Measurements from ENCODE around the gene BARX2. TPM values are rescaled to one million over a fixed set of nuclear protein-coding genes. Genes with fewer than 3 reads are reported as not detected.

BARX2 gene
- total RNA-seq, 4 donors from 2014 or later: 1.00 to 9.2 (median 6.3) TPM

DNA sequence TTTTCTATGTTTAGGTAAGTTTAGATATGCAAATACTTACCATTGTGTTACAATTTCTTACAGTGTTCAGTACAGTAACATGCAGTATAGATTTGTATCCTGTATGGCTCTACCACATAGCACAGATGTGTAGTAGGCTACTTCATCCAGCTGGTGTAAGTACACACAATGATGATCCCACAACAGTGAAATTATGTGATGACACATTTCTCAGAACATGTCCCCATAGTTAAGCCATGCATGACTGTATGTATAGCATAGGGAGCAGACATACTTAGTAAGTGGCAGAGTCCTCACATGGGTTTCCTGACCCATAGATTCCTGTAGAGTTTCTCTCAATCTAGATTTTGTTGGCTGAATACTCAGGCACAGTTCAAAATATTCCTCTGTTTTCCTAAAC, 26.8 kb upstream of the BARX2 start:
- no peak overlapping the region for H3K27ac ChIP-seq
- TF ChIP-seq EP300 (IDR thresholded peaks at IDR 0.05; ENCODE audit: low read depth): no peak
- TF ChIP-seq CTCF (IDR thresholded peaks at IDR 0.05): no peak
- TF ChIP-seq POLR2A (IDR thresholded peaks at IDR 0.05): no peak
- TF ChIP-seq POLR2AphosphoS5 (IDR thresholded peaks at IDR 0.05): no peak

GRCh38 chr11:129352676-129353075, 23.0 kb upstream of the BARX2 start:
- no peaks in the 10 kb centered on the region for H3K4me1 ChIP-seq
- H3K9me3 ChIP-seq: no peaks in the 10 kb centered on the region
- no peaks in the 10 kb centered on the region for H3K36me3 ChIP-seq
- TF ChIP-seq POLR2AphosphoS5 (IDR thresholded peaks at IDR 0.05): no peak
- TF ChIP-seq CTCF (IDR thresholded peaks at IDR 0.05): no peak
- no peak for TF ChIP-seq EP300 (IDR thresholded peaks at IDR 0.05; ENCODE audit: low read depth)
- TF ChIP-seq POLR2A (IDR thresholded peaks at IDR 0.05): no peak
- H3K27me3 ChIP-seq: peaks cover 6% of the 10 kb centered on the region
- intact Hi-C loops (cut with DNase I; ENCODE audit: low total_unique reads) (no loop called here), in situ Hi-C loops (cut with MboI; ENCODE audit: low pct_ligation_motif_present in 1 of 4, low pct_unique_long_range_greater_than_20kb in 1 of 4, low sequenced_read_pairs in 3 of 4) (loop anchor here in 3 of 4 donors (25.0 kb wide), 2 partner anchors 360 to 385 kb away; no protein-coding TSS in a partner anchor)
- no peak overlapping the region for H3K27ac ChIP-seq
- DNase-seq: no peak
- WGBS, 2 donors (ENCODE audit: low coverage in 1 of 2): 86 to 89% methylated on average over 2 to 3 of the region's 3 CpGs
- no peak overlapping the region for H3K4me3 ChIP-seq

More for the DNA sequence above, 26.8 kb upstream of the BARX2 start:
- Histone ChIP-seq H3K9me3 (no peaks in the 10 kb centered on the region), H3K36me3 (no peaks in the 10 kb centered on the region), H3K4me3 (no peak overlapping the region), H3K4me1 (no peaks in the 10 kb centered on the region), H3K27me3 (peaks cover 10% of the 10 kb centered on the region)
- in situ Hi-C loops (cut with MboI; ENCODE audit: low pct_ligation_motif_present in 1 of 4, low pct_unique_long_range_greater_than_20kb in 1 of 4, low sequenced_read_pairs in 3 of 4): loop anchor here in 3 of 4 donors (5.0 to 25.0 kb wide), 2 partner anchors 237 to 462 kb away; partner anchors contain the start of gene KCNJ5 (in 2 of the 3)
- no peak for DNase-seq
- intact Hi-C loops (cut with DNase I; ENCODE audit: low total_unique reads): no loop called here

DNA sequence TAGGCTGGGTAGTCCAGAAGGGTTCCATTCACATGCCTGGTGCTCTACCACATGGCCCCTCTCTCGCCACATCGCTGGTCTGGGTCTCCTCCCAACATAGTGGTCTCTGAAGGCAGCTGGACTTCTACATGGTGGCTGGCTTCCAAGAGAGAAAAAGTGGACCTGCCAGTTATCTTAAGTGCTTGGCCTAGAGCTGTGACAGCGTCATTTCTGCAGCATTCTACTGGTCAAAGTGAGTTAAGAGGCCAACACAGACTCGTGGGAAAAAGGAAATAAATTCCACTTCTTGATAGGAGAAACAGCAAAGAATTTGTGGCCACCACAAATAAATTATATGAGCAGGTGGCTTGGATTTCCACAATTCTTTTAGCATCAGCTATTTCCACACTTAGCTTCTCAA, 21.0 kb upstream of the BARX2 start:
- Histone ChIP-seq H3K27me3 (peaks cover 6% of the 10 kb centered on the region), H3K4me1 (no peaks in the 10 kb centered on the region), H3K9me3 (peaks cover 2 to 5% of the 10 kb centered on the region in 2 donors), H3K4me3 (no peak overlapping the region), H3K36me3 (no peaks in the 10 kb centered on the region), H3K27ac (no peak overlapping the region)
- intact Hi-C loops (cut with DNase I; ENCODE audit: low total_unique reads): no loop called here
- 36 to 63% methylated on average over 2 to 4 of the region's 4 CpGs for WGBS, 2 donors (ENCODE audit: low coverage in 1 of 2)
- no peak for TF ChIP-seq EP300 (IDR thresholded peaks at IDR 0.05; ENCODE audit: low read depth)
- TF ChIP-seq CTCF (IDR thresholded peaks at IDR 0.05): no peak
- TF ChIP-seq POLR2AphosphoS5 (IDR thresholded peaks at IDR 0.05): no peak
- no peak for TF ChIP-seq POLR2A (IDR thresholded peaks at IDR 0.05)
- no peak for DNase-seq
- in situ Hi-C loops (cut with MboI; ENCODE audit: low pct_ligation_motif_present in 1 of 4, low pct_unique_long_range_greater_than_20kb in 1 of 4, low sequenced_read_pairs in 3 of 4): loop anchor here in 3 of 4 donors (25.0 kb wide), 2 partner anchors 358 to 383 kb away; no protein-coding TSS in a partner anchor

DNA sequence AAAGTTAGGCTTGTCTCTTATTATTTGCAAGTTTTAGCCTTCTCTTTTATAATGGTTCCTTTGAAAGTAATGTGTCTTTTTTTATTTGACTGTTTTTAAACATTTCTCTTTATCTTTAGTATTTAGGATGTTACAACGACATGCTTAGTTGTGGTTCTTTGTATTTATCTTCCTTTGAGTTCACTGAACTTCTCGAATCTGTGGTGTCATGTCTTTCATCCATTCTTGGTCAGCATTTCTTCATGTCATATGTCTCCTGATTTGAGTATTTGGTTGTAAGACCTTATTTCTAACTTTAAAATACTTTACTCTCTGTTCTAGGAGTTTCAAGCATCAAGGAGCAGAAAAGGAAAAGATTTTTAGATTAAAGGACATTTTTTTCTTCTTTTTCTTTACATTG, 15.9 kb upstream of the BARX2 start:
- TF ChIP-seq EP300 (IDR thresholded peaks at IDR 0.05; ENCODE audit: low read depth): no peak
- TF ChIP-seq POLR2AphosphoS5 (IDR thresholded peaks at IDR 0.05): no peak
- no peak for TF ChIP-seq POLR2A (IDR thresholded peaks at IDR 0.05)
- TF ChIP-seq CTCF (IDR thresholded peaks at IDR 0.05): no peak
- Histone ChIP-seq H3K27me3 (peaks cover 26% of the 10 kb centered on the region), H3K4me3 (no peak overlapping the region), H3K36me3 (no peaks in the 10 kb centered on the region), H3K27ac (no peak overlapping the region), H3K4me1 (peaks cover 0 to 6% (median 2%) of the 10 kb centered on the region in 4 donors), H3K9me3 (peaks cover 5 to 7% of the 10 kb centered on the region in 2 donors)
- no peak for DNase-seq
- intact Hi-C loops (cut with DNase I; ENCODE audit: low total_unique reads) (no loop called here), in situ Hi-C loops (cut with MboI; ENCODE audit: low pct_ligation_motif_present in 1 of 4, low pct_unique_long_range_greater_than_20kb in 1 of 4, low sequenced_read_pairs in 3 of 4) (loop anchor here in 3 of 4 donors (25.0 kb wide), 2 partner anchors 353 to 378 kb away; no protein-coding TSS in a partner anchor)
- WGBS, 2 donors (ENCODE audit: low coverage in 1 of 2): 68 to 81% methylated on average over 2 of the region's 2 CpGs
